HG03175 (cell line): ENCODE data around the gene FBXO39.
A peak's percentile ranks its signal among the peaks of the same experiment; 100 is the strongest.
"Not testable (repeated sequence)": the region's sequence is repeated elsewhere in the genome, so short reads cannot be mapped to it uniquely, and the experiment has no call there.

Source experiments
- ATAC-seq: cut with Tn5 transposase; IDR thresholded peaks from one replicate; pipeline ENCODE4 v1.9.1; 2021; ENCODE audit warnings: mild to moderate bottlenecking, moderate library complexity; ENCODE audit not compliant: unreplicated experiment

Gene FBXO39

GRCh38 chr17:6787081-6787693 is 11.2 kb downstream of the FBXO39 start:
- no peak for ATAC-seq

- no peak for ATAC-seq
Observed at GRCh38 chr17:6789146-6789545, 13.1 kb downstream of the FBXO39 start.

GRCh38 chr17:6793748-6794493 is 17.9 kb downstream of the FBXO39 start:
- ATAC-seq = no peak

- ATAC-seq = no peak
Observed at GRCh38 chr17:6796017-6796886, 20.2 kb downstream of the FBXO39 start.

- no peak for ATAC-seq
Observed at GRCh38 chr17:6796887-6797490, 21.0 kb downstream of the FBXO39 start.

DNA sequence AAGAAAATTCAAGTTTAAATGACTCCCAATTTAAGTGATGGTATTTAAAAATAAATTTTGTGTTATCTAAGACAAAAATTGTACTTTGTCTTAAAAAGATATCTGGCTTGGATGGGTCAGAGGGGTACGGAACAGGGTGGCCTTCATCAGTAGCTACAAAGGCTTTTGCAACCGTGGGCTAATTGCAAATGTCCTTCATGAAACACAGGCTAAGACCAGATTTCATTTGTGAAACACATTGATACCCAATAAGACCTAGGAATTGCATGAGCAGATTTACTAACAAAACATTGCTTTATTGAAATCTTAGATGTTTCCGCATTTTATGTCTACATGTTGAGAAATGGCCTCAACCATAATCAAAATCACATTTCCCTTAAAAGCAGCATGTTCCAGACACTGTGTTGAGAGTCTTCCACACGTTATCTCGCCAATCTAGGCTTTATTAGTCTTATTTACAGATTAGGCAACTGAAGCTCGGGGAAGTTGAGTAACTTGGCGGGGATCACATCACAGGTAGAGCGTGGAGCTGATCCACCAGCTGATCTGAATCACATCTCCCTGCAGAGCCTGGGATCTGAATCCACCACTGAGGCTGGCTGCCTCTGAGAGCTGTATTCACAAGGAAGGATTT is 21.8 kb downstream of the FBXO39 start:
- ATAC-seq = no peak

DNA sequence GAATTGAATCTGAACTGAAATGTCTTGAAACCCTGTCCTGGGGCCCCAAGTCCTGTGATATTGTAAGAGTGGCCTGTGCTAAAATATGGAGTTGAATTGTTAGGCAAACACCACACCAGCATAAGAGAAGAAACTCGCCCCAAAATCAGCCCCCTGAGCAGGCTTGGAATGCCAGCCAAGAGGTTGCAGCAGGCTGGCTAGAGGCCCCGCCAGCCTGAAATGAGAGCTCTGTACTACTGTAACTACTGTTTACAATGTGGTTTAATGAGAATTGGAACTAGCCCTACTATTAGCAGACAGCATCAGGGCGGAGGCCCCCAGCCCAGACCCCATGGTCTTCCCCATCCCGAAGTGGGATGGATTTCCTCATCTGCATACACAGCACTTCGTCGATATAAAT is 23.7 kb downstream of the FBXO39 start:
- no peak for ATAC-seq

GRCh38 chr17:6800422-6801027 is 24.5 kb downstream of the FBXO39 start:
- ATAC-seq = no peak

- ATAC-seq = no peak
Observed at GRCh38 chr17:6811510-6811909, 35.5 kb downstream of the FBXO39 start.

DNA sequence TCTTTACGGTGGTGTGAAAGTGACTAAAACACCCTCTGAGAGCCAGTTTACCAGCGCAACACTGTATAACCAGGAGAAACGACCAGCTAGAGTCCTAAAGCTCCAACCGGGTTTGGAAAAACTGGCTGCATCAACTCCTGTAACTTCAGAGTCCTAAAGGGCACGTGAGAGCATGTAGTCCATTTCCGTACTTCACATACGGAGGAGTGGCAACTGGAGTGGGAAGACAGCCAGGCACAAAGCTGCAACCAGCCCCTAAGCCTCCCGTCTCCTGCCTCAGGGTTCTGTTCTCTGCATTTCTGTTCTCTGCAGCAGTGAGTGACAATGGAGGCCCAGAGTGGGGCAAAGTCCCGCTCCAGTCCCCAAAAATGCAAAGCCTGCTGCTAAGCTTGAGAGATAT is 36.3 kb downstream of the FBXO39 start:
- no peak for ATAC-seq

GRCh38 chr17:6815775-6816174 is 39.8 kb downstream of the FBXO39 start:
- no peak for ATAC-seq

- ATAC-seq = not testable (repeated sequence)
Observed at GRCh38 chr17:6816368-6816767, 40.4 kb downstream of the FBXO39 start.

DNA sequence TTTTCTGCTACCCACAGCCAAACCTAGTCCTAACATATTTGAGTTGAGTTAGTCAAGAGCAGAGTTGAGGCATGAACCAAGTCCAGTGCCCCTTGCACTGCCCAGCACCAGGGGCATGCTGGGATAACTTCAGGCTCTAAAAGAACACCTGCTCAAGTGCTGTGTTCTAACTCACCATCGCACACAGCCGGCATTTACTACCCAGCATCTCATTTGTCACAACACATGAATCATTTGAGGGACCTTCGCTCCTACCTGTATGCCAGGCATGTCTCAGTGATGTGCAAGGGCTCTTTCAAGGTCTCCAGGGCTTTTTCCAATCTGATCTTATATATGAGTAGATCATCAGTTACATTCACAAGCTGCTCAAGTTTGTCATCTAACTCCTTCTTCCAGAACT is 42.9 kb downstream of the FBXO39 start:
- ATAC-seq = no peak

DNA sequence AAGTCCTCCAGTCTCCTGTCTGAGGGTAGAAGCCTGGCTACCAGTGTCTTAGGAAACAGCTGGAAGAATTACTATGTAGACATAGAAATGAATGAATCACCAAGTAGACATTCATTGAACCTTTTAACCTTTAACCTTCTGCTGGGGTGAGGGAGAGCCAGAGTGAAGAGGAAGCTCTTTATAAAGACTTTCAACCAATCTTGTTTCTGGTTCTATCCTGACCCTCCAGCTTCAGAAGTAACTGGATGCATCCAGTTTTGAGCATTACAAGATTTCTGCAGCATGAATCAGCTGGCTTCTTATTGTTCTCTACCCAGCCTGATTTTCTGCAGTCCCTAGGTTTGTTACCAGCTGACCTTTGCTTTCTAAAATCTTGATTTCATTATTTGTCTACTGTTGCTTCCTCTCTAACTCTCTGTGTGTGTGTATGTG is 47.0 kb downstream of the FBXO39 start:
- ATAC-seq = no peak

GRCh38 chr17:6830383-6830986 is 54.5 kb downstream of the FBXO39 start:
- ATAC-seq = no peak

- ATAC-seq = peak; percentile 57
Observed at GRCh38 chr17:6831661-6832263, 55.7 kb downstream of the FBXO39 start, which contains the start of gene TEKT1. Gene TEKT1, minus strand, starts transcription at chr17:6831729. Its CDS starts 1,353 bp downstream, at chr17:6830376.
